Subcutaneous adipose tissue (tissue), 4 donors: ENCODE results near the gene PRKCD. TPM values are rescaled to one million over a fixed set of nuclear protein-coding genes. Genes with fewer than 3 reads are reported as not detected.

Experiments
- total RNA-seq, 4 donors: library from RNA; depleted of rRNA; stranded (reverse); fragments of >200 nt; gene quantifications; one replicate each; pipeline ENCODE4 v1.1.0, GENCODE V29; 2016
- TF ChIP-seq, protein P1 (sequence below): fragments of 450-650 bp; IDR thresholded peaks from one replicate; pipeline ENCODE4 v1.5.1; 2016; ENCODE audit warnings: low read depth, mild to moderate bottlenecking, control low read depth, antibody characterized with exemption, moderate library complexity

The PRKCD gene
- total RNA-seq, 4 donors from 2014 or later = 26.2 to 84.0 (median 48.0) TPM

- TF ChIP-seq, protein P1, sequence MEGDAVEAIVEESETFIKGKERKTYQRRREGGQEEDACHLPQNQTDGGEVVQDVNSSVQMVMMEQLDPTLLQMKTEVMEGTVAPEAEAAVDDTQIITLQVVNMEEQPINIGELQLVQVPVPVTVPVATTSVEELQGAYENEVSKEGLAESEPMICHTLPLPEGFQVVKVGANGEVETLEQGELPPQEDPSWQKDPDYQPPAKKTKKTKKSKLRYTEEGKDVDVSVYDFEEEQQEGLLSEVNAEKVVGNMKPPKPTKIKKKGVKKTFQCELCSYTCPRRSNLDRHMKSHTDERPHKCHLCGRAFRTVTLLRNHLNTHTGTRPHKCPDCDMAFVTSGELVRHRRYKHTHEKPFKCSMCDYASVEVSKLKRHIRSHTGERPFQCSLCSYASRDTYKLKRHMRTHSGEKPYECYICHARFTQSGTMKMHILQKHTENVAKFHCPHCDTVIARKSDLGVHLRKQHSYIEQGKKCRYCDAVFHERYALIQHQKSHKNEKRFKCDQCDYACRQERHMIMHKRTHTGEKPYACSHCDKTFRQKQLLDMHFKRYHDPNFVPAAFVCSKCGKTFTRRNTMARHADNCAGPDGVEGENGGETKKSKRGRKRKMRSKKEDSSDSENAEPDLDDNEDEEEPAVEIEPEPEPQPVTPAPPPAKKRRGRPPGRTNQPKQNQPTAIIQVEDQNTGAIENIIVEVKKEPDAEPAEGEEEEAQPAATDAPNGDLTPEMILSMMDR = no peak
Observed at GRCh38 chr3:53151870-53152660, 8.9 kb upstream of the PRKCD start.

DNA sequence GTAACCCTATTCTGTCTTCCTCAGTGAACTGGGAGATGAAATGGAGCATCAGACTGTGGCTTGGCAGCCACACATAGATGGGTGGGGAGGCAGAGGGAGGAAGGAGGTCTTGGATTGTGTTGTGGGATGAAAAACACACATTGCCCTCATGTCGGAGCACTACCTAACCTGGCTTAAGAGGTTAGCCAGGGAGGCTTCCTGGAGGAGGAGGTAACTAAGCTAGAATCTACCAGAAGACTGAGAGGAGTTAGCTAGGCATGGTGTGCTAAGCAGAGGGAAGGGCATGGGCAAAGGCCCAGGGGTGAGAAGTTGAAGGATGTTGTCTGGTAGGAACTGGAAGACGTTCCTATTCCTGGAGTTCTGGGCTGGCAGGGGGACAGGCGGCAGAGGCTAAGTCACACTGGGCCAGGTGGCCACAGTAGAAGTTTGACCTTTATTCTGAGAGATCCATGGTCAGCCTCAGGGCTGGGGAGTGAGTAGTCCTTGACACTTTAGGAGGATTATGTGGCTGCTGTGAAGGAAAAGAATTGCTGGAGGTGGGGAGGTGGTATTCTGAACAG lies 7.7 kb upstream of the PRKCD start:
- TF ChIP-seq, protein P1 = no peak

GRCh38 chr3:53153980-53154379 lies 7.0 kb upstream of the PRKCD start:
- TF ChIP-seq, protein P1 = no peak

GRCh38 chr3:53154881-53155285 lies 6.1 kb upstream of the PRKCD start:
- TF ChIP-seq, protein P1 = no peak

DNA sequence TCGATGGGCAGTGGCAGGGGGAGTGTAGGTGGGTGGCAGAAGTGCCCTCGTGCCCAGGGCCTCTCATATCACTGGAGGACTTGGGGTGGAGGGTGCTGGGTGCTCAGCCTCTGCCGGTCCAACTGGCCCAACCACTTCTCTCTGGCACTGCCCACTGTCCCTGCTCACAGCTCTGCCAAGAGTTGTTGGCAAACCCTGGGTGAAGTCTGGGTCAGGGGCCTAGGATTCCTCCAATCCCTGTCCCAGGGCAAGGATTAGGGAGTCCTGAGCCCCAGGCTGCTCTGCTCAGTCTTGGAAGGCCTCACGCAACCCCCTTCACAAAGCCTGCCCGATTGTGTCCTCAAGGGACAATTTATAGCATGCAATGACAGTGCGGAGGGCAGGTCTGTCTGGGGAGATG lies 5.2 kb upstream of the PRKCD start:
- TF ChIP-seq, protein P1 = no peak

DNA sequence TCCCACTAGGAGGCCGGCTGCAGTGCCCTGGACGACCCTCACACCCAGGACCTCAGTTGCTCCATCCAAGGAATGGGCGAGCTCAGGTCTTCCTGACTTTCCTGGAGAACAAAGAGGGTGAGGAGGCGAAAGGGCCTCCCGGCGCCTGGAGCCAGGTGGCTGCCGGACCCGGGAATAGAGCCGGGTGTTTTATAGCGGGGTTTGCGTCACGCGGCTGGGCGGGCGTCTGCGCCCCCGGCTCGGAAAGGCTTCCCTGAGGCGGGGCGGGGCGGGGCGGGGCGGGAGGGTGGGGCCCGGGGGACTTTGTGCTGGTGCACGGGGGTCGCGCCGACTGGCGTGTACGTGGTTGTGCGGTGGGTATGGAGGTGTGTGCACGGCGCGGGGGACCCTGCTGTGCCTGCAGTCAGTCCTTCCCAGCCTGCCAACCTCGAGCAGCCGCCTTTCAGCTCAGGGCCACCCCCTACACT lies 4.6 kb upstream of the PRKCD start:
- TF ChIP-seq, protein P1 = no peak

GRCh38 chr3:53157974-53158580 lies 2.9 kb upstream of the PRKCD start:
- TF ChIP-seq, protein P1 = no peak
